Measurements from ENCODE around the gene NCOA3.
"Not testable (repeated sequence)": the region's sequence is repeated elsewhere in the genome, so short reads cannot be mapped to it uniquely, and the experiment has no call there.

NCOA3 gene

GRCh38 chr20:47501482-47502270 is at the start of gene NCOA3:
NCOA3 (plus strand) TSS chr20:47501887; CDS start chr20:47622248, 120,361 bp downstream.
- DNase-seq (ENCODE audit: low read depth) = peak; percentile 71

- DNase-seq (ENCODE audit: low read depth) = no peak
Measured at GRCh38 chr20:47452736-47453161, 48.9 kb upstream of the NCOA3 start.

- peak; percentile 70 for DNase-seq (ENCODE audit: low read depth)
Measured at GRCh38 chr20:47453167-47453782, 48.4 kb upstream of the NCOA3 start.

DNA sequence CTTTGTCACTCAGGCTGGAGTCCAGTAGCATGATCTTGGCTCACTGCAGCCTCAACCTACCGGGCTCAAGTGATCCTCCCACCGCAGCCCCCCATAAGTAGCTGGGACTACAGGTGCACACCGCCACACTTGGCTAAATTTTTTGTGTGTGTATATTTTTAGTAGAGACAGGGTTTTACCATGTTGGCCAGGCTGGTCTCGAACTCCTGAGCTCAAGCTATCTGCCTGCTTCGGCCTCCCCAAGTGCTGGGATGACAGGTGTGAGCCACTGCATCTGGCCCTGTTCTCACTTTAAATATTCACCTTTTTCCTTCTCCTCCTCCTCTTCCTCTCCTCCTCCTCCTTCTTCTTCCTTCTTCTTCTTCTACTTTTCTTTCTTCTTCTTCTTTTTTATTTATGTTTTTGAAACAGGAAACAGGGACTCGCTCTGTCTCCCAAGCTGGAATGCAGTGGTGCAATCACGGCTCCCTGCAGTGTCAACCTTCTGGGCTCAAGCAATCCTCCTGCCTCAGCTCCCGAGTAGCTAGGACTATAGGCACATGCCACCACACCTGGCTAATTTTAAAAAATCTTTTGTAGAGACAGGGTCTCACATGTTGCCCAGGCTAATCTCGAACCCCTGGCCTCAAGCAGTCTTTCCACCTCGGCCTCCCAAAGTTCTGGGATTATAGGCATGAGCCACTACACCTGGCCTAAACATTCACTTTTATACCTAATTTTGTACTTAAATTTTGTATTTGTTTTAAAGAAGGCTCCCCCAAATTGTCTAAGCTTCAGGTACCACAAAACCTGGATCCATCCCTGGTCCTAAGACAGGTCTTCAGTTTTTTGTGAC is 47.2 kb upstream of the NCOA3 start:
- no peak for DNase-seq (ENCODE audit: low read depth)

GRCh38 chr20:47455133-47456040 is 46.3 kb upstream of the NCOA3 start:
- DNase-seq (ENCODE audit: low read depth) = no peak

DNA sequence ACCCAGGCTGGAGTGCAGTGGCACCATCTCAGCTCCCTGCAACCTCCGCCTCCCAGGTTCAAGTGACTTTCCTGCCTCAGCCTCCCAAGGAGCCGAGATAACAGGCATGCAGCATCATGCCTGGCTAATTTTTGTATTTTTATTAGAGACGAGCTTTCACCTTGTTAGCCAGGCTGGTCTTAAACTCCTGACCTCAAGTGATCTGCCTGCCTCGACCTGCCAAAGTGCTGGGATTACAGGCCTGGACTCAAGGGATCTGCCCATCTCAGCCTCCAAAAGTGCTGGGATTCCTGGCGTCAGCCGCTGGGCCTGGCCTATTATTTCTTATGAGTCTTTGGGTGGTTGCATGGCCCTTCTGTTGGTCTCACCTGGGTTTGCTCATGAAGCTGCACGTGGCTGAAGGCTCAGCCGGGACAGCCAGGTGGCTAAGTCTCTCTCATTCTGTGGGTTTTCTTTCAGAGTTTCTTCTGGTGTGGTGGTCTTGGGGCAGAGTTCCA is 45.6 kb upstream of the NCOA3 start:
- DNase-seq (ENCODE audit: low read depth) = no peak

- peak; percentile 65 for DNase-seq (ENCODE audit: low read depth)
Measured at GRCh38 chr20:47456952-47457724, 44.5 kb upstream of the NCOA3 start.

DNA sequence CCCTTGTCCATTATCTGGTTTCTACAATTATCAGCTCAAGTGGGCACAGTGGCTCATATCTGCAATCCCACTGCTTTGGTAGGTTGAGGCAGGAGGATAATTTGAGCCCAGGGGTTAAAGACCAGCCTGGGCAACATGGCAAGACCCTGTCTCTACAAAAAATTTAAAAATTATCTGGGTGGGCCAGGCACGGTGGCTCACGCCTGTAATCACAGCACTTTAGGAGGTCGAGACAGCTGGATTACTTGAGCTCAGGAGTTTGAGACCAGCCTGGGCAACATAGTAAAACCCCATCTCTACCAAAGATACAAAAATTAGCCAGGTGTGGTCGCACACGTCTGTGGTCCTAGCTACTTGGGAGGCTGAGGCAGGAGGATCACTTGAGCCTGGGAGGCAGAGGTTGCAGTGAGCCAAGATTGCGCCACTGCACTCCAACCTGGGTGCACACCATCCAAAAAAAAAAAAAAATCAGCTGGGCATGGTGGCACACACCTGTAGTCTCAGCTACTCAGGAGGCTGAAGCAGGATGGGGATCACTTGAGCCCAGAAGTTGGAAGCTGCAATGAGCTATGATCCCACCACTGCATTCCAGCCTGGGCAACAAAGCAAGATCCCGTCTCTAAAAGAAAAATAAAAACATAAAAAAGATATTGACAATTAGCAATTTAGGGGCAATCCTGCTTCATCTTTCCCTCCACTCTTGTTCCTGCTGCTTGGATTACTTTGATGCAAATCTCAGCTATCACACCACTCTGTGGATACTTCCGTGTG is 43.2 kb upstream of the NCOA3 start:
- not testable (repeated sequence) for DNase-seq (ENCODE audit: low read depth)

DNA sequence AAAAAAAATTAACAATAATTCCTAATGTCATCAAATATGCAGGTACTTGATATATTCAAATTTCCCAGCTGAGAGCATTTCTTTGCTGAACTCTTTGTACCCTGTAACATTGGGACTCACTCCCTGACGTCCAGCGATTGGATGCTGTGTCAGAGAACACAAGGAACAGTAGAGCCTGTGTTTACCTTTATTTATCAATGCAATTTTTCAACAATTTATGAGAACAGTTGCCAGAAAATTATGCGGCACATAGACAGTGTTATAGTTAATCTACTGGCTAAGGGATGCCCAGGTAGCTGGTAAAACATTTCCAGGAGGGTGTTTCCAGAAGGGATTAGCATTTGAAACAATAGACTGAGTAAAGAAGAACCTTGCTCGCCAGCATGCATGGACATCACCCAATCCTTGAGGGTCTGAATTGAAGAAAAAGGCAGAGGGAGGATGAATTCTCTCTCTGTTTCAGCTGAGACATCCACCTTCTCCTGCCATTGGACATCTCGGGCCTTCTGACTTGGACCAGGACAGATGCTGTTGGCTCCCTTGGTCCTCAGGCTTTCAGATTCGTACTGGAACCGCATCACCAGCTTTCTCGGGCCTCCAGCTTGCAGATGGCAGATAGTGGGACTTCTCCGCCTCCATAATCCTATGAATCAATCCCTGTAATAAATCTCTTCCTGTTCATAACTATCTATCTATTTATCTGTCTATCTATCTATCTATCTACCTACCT is 42.2 kb upstream of the NCOA3 start:
- no peak for DNase-seq (ENCODE audit: low read depth)

GRCh38 chr20:47460761-47461112 is 41.0 kb upstream of the NCOA3 start:
- DNase-seq (ENCODE audit: low read depth) = not testable (repeated sequence)

- DNase-seq (ENCODE audit: low read depth) = no peak
Measured at GRCh38 chr20:47461120-47461685, 40.5 kb upstream of the NCOA3 start.

GRCh38 chr20:47461906-47462305 is 39.8 kb upstream of the NCOA3 start:
- DNase-seq (ENCODE audit: low read depth) = not testable (repeated sequence)

- DNase-seq (ENCODE audit: low read depth) = peak; percentile 92
Measured at GRCh38 chr20:47464380-47465101, 37.1 kb upstream of the NCOA3 start.

DNA sequence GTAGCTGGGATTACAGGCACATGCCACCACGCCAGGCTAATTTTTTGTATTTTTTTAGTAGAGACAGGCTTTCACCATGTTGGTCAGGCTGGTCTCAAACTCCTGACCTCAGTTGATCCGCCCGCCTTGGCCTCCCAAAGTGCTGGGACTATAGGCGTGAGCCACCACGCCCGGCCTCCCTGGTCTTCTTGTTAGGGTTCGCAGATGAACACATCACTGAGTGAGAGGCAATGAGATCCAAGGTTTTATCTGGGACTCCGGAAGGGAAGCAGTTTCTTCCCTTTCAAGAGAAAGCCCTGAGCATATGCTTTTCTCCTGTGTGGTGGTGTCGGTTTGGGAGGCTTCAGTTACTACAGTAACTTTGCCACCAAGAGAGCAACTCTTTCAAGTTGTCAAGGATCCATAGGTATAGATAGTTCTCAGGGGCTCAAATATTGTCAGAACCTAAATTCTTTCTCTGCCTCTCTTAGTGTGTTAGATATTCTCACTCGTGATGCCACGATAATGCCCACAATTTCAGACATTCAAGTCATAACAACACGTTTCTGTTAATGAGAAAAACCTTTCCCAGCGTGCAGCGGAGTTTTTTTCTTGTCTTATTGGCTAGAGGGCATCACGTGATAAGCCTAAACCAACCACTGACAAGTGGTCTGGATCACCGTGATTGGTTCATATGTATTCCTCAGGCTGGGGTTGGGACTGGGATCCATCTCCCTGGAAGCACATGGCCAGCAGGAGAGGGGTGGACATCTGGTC is 36.2 kb upstream of the NCOA3 start:
- no peak for DNase-seq (ENCODE audit: low read depth)

- peak; percentile 60 for DNase-seq (ENCODE audit: low read depth)
Measured at GRCh38 chr20:47466213-47466612, 35.5 kb upstream of the NCOA3 start.

DNA sequence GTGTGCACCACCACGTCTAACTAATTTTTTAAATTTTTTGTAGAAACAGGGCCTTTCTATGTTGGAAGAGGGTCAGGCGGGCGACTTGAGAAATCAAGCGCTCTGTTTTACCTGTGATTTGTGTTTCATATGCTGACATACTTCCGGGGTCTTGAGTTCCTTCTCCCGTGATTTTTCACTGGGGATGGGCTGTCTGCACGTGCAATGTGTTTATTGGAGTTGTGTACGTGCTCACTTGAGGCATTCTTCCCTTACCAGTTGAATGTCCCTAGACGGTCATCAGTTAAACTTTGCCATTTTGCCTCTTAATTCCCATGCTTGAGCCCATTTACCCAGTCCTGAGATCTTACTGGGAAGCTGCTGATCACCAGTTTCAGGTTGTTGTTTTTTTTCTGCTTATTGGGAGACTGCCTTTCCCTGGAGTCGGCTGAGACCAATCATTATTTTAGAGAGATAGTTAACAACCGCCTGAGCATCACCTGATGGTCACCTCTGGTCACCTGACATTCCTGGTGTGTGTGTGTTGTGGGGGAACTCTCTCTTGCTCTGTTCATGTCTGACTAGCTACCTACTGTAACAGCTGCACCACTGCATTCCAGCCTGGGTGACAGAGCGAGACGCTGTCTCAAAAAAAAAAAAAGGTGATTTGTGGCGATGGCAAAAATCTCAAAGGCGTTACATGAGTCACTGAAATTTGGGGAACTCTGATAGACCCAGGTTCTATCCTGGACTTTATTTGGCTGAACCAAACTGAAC is 34.8 kb upstream of the NCOA3 start:
- DNase-seq (ENCODE audit: low read depth) = no peak

All from GM04503 (cell line).